K562 (cell line): ENCODE results near the gene SOX15. TPM values are rescaled to one million over a fixed set of nuclear protein-coding genes. Genes with fewer than 3 reads are reported as not detected.

Experiments
- ADNP ChIP-seq: fragments of 200-800 bp; sonication (Bioruptor generic); IDR thresholded peaks from 2 replicates; pipeline ENCODE4 v1.6.1; 2016; ENCODE audit warnings: missing genetic modification characterization, missing compliant biosample characterization
- CBX5 ChIP-seq: IDR thresholded peaks from 2 replicates; pipeline ENCODE4 v1.6.1; 2014; ENCODE audit warnings: low read depth, borderline replicate concordance
- POLR2AphosphoS5 ChIP-seq: IDR thresholded peaks from 2 replicates; pipeline ENCODE4 v1.6.1; 2011; ENCODE audit warnings: mild to moderate bottlenecking, low read depth, low read length, moderate library complexity; ENCODE audit not compliant: control insufficient read depth, insufficient read depth
- RCOR1 ChIP-seq, 2 experiments: IDR thresholded peaks; 2 replicates each; pipeline ENCODE4 v1.6.1; 2012; ENCODE audit warnings: low read depth in 2 of 2, low read length in 2 of 2, borderline replicate concordance in 1 of 2, improper control_type of control experiment in 1 of 2
- SMAD3 ChIP-seq: fragments of 450-650 bp; formaldehyde crosslinking; conservative IDR thresholded peaks from 2 replicates; pipeline ENCODE4 v1.4.0; 2020; ENCODE audit warnings: mild to moderate bottlenecking
- ZNF174 ChIP-seq: fragments of 250-450 bp; sonication (Bioruptor Pico); IDR thresholded peaks from 2 replicates; pipeline ENCODE4 v1.4.0; 2020; ENCODE audit warnings: mild to moderate bottlenecking
- ZNF354B ChIP-seq: fragments of 250-450 bp; sonication (Bioruptor Pico); IDR thresholded peaks from 2 replicates; pipeline ENCODE4 v1.4.0; 2020
- polyA plus RNA-seq, 8 experiments: library from polyadenylated mRNA; depleted of rRNA in 4 of 8; stranded (reverse) in 5 of 8; unstranded in 3 of 8; fragments of >200 nt; fragmentation: Nextera tagmentation in 2 of 8; fragmentation: Illumina TruSeq in 1 of 8; extraction: Ambion mirVana in 2 of 8; extraction: Trizol in 1 of 8; gene quantifications; 2 replicates each; pipeline versions ENCODE4 v1.2.1 to v1.2.3, GENCODE V29; 2011 to 2014; ENCODE audit warnings: inconsistent platforms in 1 of 8, missing spikeins in 1 of 8
- total RNA-seq, 7 experiments: library from RNA; depleted of rRNA in 6 of 7; stranded (reverse); fragments of >200 nt in 6 of 7; fragmentation: Illumina TruSeq in 2 of 7; extraction: Trizol in 2 of 7; gene quantifications; 2 replicates each; pipeline versions ENCODE4 v1.2.1 to v1.2.3, GENCODE V29; 2011 to 2021; ENCODE audit warnings: low replicate concordance in 1 of 7
- TF ChIP-seq, protein P1 (sequence below): sonication (generic); formaldehyde crosslinking; IDR thresholded peaks from 2 replicates; pipeline ENCODE4 v1.8.0; 2023; ENCODE audit warnings: missing genetic modification reagents, mild to moderate bottlenecking, borderline replicate concordance
- TF ChIP-seq, protein P2 (sequence below): fragments of 250-450 bp; sonication (Bioruptor Pico); IDR thresholded peaks from 2 replicates; pipeline ENCODE4 v1.5.0; 2020; ENCODE audit warnings: mild to moderate bottlenecking, borderline replicate concordance
- TF ChIP-seq, protein P3 (sequence below), 2 experiments: fragments of 450-650 bp; IDR thresholded peaks; 2 replicates each; pipeline ENCODE4 v1.6.1; 2016

Gene SOX15
- total and polyA plus RNA-seq, 9 of the 15 experiments (the other 6 are each of a cell fraction or from before 2014, with no cell fraction given) = 0.07 to 0.33 (median 0.19) TPM; not detected in 5

DNA sequence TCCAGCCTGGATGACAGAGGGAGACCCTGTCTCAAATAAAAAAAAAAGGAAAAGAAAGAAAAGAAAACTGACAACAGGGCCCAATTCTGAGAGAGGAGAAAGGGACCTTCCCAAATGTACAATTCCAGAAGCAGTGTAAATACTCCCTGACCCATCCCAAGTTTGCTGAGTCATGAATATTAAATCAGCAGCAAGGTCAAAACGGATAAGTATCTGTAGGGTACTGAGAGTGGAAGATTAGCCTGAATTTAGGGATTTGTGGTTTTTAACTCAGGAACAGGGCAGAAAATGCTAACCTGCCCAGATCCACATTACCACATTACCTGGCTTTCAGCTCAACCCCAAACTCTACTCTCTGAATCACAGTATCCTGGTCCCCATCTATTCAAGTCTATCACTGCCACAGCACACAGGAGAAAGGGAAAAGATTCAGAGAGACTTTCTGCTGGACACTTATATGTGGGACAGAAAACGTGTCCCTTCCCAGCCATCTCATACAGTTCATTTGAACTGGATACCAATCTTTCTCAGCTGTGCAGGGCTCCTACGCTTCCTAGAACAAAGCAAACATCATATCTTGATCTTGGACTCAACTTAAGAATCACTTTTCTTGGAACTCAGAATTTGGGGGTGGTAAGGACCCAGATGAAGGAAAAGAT, 21.9 kb upstream of the SOX15 start (continued):
- TF ChIP-seq, protein P1, sequence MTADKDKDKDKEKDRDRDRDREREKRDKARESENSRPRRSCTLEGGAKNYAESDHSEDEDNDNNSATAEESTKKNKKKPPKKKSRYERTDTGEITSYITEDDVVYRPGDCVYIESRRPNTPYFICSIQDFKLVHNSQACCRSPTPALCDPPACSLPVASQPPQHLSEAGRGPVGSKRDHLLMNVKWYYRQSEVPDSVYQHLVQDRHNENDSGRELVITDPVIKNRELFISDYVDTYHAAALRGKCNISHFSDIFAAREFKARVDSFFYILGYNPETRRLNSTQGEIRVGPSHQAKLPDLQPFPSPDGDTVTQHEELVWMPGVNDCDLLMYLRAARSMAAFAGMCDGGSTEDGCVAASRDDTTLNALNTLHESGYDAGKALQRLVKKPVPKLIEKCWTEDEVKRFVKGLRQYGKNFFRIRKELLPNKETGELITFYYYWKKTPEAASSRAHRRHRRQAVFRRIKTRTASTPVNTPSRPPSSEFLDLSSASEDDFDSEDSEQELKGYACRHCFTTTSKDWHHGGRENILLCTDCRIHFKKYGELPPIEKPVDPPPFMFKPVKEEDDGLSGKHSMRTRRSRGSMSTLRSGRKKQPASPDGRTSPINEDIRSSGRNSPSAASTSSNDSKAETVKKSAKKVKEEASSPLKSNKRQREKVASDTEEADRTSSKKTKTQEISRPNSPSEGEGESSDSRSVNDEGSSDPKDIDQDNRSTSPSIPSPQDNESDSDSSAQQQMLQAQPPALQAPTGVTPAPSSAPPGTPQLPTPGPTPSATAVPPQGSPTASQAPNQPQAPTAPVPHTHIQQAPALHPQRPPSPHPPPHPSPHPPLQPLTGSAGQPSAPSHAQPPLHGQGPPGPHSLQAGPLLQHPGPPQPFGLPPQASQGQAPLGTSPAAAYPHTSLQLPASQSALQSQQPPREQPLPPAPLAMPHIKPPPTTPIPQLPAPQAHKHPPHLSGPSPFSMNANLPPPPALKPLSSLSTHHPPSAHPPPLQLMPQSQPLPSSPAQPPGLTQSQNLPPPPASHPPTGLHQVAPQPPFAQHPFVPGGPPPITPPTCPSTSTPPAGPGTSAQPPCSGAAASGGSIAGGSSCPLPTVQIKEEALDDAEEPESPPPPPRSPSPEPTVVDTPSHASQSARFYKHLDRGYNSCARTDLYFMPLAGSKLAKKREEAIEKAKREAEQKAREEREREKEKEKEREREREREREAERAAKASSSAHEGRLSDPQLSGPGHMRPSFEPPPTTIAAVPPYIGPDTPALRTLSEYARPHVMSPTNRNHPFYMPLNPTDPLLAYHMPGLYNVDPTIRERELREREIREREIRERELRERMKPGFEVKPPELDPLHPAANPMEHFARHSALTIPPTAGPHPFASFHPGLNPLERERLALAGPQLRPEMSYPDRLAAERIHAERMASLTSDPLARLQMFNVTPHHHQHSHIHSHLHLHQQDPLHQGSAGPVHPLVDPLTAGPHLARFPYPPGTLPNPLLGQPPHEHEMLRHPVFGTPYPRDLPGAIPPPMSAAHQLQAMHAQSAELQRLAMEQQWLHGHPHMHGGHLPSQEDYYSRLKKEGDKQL (CRISPR knock-in tag) = no peak
- peak in 1 of 2 experiments; percentile 98; a peak in 2 of 4 replicates for TF ChIP-seq RCOR1 (IDR thresholded peaks at IDR 0.05; ENCODE audit: borderline replicate concordance in 1 of 2, low read depth in 2 of 2, low read length in 2 of 2)
- no peak for TF ChIP-seq SMAD3 (CRISPR knock-in tag)
- no peak for TF ChIP-seq ZNF354B (CRISPR knock-in tag)
- TF ChIP-seq, protein P2, sequence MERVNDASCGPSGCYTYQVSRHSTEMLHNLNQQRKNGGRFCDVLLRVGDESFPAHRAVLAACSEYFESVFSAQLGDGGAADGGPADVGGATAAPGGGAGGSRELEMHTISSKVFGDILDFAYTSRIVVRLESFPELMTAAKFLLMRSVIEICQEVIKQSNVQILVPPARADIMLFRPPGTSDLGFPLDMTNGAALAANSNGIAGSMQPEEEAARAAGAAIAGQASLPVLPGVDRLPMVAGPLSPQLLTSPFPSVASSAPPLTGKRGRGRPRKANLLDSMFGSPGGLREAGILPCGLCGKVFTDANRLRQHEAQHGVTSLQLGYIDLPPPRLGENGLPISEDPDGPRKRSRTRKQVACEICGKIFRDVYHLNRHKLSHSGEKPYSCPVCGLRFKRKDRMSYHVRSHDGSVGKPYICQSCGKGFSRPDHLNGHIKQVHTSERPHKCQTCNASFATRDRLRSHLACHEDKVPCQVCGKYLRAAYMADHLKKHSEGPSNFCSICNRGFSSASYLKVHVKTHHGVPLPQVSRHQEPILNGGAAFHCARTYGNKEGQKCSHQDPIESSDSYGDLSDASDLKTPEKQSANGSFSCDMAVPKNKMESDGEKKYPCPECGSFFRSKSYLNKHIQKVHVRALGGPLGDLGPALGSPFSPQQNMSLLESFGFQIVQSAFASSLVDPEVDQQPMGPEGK (CRISPR knock-in tag) = no peak
- TF ChIP-seq ZNF174 (CRISPR knock-in tag) = no peak
- no peak for TF ChIP-seq POLR2AphosphoS5
- TF ChIP-seq CBX5 = no peak
- TF ChIP-seq, protein P3, sequence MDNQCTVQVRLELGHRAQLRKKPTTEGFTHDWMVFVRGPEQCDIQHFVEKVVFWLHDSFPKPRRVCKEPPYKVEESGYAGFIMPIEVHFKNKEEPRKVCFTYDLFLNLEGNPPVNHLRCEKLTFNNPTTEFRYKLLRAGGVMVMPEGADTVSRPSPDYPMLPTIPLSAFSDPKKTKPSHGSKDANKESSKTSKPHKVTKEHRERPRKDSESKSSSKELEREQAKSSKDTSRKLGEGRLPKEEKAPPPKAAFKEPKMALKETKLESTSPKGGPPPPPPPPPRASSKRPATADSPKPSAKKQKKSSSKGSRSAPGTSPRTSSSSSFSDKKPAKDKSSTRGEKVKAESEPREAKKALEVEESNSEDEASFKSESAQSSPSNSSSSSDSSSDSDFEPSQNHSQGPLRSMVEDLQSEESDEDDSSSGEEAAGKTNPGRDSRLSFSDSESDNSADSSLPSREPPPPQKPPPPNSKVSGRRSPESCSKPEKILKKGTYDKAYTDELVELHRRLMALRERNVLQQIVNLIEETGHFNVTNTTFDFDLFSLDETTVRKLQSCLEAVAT (IDR thresholded peaks at IDR 0.05) = 0 out of 4 replicates have a peak, but pooled peaks of 1 of the 2 experiments have one; percentile 21
- TF ChIP-seq ADNP = no peak
